Measurements from ENCODE around the gene NTMT1. TPM values are rescaled to one million over a fixed set of nuclear protein-coding genes. Genes with fewer than 3 reads are reported as not detected.

The NTMT1 gene
- polyA plus RNA-seq, 2 of the 4 experiments (the other 2 are of a cell fraction), result 49.4 to 92.2 TPM

DNA sequence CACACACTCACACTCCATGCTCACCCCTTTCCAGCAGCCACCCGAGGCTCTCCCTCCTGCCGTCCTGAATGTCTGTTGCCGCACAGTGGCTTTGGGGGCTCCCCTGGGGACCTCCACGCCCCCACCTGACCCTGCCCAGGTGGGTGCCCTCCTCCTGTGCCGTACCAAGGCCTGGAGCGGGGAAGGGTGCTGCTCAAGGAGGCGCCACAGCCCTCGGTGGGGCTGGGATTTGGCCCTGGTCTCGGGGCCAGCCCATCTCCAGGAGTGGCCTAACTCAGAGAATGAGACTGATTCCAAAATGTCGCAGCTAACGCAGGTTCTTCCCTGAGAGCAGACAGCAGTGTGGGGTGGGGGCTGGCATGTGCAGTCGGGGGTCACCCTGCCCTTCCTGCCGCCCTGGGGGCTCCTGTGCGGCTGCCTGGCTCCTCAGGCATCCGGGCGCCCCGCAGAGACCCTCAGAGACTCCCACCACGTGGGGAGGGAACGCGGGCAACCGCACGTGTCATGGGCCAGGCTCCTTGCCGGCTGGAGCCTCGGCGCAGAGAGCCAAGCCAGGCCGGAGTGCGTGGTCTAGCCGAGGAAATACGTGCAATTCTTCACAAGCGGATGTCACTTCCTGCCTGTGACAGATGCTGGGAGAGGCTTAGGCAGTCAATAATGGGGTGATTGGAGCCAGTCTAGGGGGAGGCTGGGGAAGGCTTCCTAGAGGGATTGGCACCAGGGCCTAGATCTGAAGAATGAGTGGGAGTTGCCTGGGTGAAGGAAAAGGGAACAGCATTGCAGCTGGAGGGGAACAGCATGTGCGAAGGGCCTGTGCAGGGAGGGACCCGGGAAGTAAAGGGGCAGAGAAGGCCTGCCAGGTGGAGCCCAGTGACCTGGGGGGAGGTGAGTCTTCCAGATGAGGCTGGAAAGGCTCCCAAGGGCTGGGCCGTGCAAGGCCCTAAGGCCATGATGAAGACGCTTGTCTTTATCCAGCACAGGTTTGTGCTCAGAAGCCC is 49.1 kb upstream of the NTMT1 start:
- peaks cover 18% of the 10 kb centered on the region; the same call in 2 of the 3 replicates for H3K9me3 ChIP-seq
- peaks cover 24% of the 10 kb centered on the region for H3K4me1 ChIP-seq
- FAIRE-seq (no peak), DNase-seq (ENCODE audit: low read depth in 1 of 2, low spot score in 1 of 2) (no peak), ATAC-seq (no peak)
- peak overlapping the region; percentile 16; the same call in 1 of the 3 replicates for H3K4me2 ChIP-seq
- ChIA-PET POLR2A (no interaction called here), CTCF (interaction anchor here (1.5 kb wide), 1 partner anchor 30 kb away, joined by 4 read pairs; no protein-coding TSS in a partner anchor)
- H3K27ac ChIP-seq, result peak overlapping the region; percentile 79 to 99
- H3K4me3 ChIP-seq, result no peak overlapping the region
- WGBS (ENCODE audit: missing lambda C conversion rate), result 87% methylated on average over 27 of the region's 34 CpGs
- no peak for TF ChIP-seq ESRRA (IDR thresholded peaks at IDR 0.05; ENCODE audit: borderline replicate concordance, low read length)
- TF ChIP-seq, protein P1, sequence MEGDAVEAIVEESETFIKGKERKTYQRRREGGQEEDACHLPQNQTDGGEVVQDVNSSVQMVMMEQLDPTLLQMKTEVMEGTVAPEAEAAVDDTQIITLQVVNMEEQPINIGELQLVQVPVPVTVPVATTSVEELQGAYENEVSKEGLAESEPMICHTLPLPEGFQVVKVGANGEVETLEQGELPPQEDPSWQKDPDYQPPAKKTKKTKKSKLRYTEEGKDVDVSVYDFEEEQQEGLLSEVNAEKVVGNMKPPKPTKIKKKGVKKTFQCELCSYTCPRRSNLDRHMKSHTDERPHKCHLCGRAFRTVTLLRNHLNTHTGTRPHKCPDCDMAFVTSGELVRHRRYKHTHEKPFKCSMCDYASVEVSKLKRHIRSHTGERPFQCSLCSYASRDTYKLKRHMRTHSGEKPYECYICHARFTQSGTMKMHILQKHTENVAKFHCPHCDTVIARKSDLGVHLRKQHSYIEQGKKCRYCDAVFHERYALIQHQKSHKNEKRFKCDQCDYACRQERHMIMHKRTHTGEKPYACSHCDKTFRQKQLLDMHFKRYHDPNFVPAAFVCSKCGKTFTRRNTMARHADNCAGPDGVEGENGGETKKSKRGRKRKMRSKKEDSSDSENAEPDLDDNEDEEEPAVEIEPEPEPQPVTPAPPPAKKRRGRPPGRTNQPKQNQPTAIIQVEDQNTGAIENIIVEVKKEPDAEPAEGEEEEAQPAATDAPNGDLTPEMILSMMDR (IDR thresholded peaks at IDR 0.05), result no peak

DNA sequence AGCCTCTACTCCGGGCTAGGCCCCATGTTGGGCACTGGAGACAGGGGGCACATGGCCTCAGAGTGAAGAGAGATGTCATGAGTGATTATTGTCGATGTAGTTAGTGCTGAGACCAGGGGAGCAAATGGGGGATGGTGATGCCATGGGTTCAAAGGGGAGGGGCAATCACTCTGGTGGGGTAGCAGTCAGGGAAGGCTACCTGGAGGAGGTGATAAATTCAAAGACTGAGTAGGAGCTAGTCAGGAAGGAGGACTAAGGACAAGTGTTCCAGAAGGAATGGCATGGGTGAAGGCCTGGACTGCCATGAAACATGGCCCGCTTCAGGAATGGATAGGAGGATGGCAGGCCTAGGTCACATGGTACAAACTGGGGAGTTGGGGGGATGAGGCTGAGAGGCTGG is 46.7 kb upstream of the NTMT1 start:
- ATAC-seq, result no peak
- POLR2A ChIA-PET, result no interaction called here
- TF ChIP-seq, protein P2, sequence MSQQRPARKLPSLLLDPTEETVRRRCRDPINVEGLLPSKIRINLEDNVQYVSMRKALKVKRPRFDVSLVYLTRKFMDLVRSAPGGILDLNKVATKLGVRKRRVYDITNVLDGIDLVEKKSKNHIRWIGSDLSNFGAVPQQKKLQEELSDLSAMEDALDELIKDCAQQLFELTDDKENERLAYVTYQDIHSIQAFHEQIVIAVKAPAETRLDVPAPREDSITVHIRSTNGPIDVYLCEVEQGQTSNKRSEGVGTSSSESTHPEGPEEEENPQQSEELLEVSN (IDR thresholded peaks at IDR 0.05; ENCODE audit: borderline replicate concordance, low read depth), result no peak
- peak; percentile 82 for TF ChIP-seq ZFP36 (IDR thresholded peaks at IDR 0.05; ENCODE audit: borderline replicate concordance, partially characterized antibody)
- Histone ChIP-seq H3K9me3 (peaks cover under 1% of the 10 kb centered on the region; the same call in 1 of the 3 replicates), H3K4me1 (peaks cover 24% of the 10 kb centered on the region), H3K4me3 (no peak overlapping the region), H3K27ac (peak overlapping the region in 1 of 2 experiments; percentile 99; a peak in 2 of 6 replicates), H3K4me2 (no peak overlapping the region)
- DNase-seq (ENCODE audit: low read depth in 1 of 2, low spot score in 1 of 2), result no peak
- WGBS (ENCODE audit: missing lambda C conversion rate), result 72% methylated on average over 3 of the region's 3 CpGs
- CTCF ChIA-PET, result interaction anchor here (1.1 to 3.6 kb wide), 4 partner anchors 18 to 440 kb away, joined by 3 to 10 read pairs (median 3); no protein-coding TSS in a partner anchor
- FAIRE-seq, result no peak

DNA sequence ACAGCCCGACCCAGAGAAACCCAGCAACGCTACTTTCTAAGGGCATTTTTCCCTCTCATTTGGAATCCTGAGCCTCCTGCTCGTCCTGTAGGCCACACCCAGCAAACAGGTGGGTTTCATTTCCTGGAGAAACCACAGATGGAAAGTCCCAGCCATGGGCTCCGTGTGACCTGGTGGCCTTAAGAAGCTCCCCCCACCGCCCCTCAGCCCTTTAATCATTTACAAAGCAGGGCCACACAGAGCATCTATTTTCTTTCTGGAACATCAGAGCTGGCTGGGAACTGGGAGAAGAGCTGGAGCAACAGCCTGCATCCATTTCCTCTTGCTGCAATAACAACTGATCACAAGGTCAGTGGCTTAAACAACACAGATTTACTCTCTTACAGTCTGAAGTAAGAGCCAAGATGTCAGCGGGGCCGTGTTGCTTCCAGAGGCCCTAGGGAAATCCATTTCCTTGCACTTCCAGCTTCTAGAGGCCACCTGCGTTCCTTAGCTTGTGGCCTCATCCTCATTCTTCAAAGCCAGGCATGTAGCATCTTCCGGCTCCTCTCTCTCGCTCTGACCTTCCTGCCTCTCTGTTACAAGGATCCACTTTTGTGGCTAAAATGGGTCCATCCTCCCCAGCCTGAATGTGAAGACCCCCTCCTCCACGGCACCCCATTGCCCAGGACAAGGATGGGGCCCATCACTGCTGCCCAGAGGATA is 45.6 kb upstream of the NTMT1 start:
- no peak for DNase-seq (ENCODE audit: low read depth in 1 of 2, low spot score in 1 of 2)
- H3K27ac ChIP-seq, result peak overlapping the region in 1 of 2 experiments; percentile 99; a peak in 3 of 6 replicates
- WGBS (ENCODE audit: missing lambda C conversion rate), result 72% methylated on average over 11 of the region's 11 CpGs
- no peak overlapping the region for H3K4me2 ChIP-seq
- peaks cover 15% of the 10 kb centered on the region for H3K4me1 ChIP-seq
- no peak for TF ChIP-seq CEBPB (IDR thresholded peaks at IDR 0.05)
- FAIRE-seq, result no peak
- no peak overlapping the region for H3K4me3 ChIP-seq
- H3K9me3 ChIP-seq, result no peaks in the 10 kb centered on the region
- ChIA-PET CTCF (interaction anchor here (0.9 to 3.6 kb wide), 9 partner anchors 9 to 448 kb away, joined by 3 to 10 read pairs (median 3); no protein-coding TSS in a partner anchor), POLR2A (no interaction called here)
- ATAC-seq, result no peak

DNA sequence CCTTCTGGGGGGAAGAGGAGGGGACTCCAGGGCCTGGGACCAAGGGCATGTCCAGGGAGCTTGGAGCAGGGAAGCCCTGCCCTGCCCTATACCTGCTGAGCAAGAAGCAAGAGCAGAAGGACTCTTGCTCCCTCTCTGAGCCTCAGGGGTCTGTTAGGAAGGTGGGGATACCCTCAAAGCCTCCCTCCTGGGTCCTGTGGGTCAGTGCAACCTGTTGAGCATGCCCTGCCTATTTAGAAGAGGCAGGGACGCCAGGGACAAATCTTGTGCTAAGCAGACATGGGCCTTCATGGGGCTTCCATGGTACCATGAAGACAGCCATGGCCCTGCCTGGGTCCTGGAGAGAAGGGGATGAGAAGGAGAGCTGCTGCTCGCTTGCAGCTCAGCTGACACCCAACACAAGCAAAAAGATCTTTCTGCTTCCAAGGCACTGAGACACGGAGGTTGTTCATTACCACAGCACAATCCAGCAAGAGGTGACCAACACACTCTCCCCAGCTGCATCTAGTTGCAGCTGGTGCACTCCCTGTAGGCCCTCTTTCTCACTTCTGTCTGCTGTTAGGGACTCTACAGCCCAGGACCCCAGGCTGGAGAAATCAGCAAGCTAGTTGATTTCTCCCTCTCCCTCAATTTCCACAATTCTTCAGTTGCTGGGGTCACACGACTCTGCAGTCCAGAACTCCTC is 44.3 kb upstream of the NTMT1 start:
- POLR2A ChIA-PET, result no interaction called here
- FAIRE-seq, result no peak

More for the DNA sequence above, 44.3 kb upstream of the NTMT1 start:
- no peak overlapping the region for H3K4me3 ChIP-seq
- 80% methylated on average over 4 of the region's 4 CpGs for WGBS (ENCODE audit: missing lambda C conversion rate)
- no peak overlapping the region for H3K4me2 ChIP-seq
- DNase-seq (ENCODE audit: low read depth in 1 of 2, low spot score in 1 of 2), result no peak
- no peak for ATAC-seq
- TF ChIP-seq, protein P3, sequence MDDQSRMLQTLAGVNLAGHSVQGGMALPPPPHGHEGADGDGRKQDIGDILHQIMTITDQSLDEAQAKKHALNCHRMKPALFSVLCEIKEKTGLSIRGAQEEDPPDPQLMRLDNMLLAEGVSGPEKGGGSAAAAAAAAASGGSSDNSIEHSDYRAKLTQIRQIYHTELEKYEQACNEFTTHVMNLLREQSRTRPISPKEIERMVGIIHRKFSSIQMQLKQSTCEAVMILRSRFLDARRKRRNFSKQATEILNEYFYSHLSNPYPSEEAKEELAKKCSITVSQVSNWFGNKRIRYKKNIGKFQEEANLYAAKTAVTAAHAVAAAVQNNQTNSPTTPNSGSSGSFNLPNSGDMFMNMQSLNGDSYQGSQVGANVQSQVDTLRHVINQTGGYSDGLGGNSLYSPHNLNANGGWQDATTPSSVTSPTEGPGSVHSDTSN (IDR thresholded peaks at IDR 0.05), result no peak
- no peak for TF ChIP-seq HOXB13 (CRISPR knock-in tag; IDR thresholded peaks at IDR 0.05; ENCODE audit: low read depth)
- no peak for TF ChIP-seq TP53 (CRISPR knock-in tag; IDR thresholded peaks at IDR 0.05)
- no peak for TF ChIP-seq HEYL (CRISPR knock-in tag; IDR thresholded peaks at IDR 0.05)
- TF ChIP-seq RFX5 (IDR thresholded peaks at IDR 0.05), result no peak
- no peak for TF ChIP-seq RAD21 (conservative IDR thresholded peaks at IDR 0.05 in 1 of 2, IDR thresholded peaks at IDR 0.05 in 1 of 2)
- no peak for TF ChIP-seq SMC3 (IDR thresholded peaks at IDR 0.05)
- TF ChIP-seq BHLHE40 (IDR thresholded peaks at IDR 0.05; ENCODE audit: low read depth, low read length), result no peak
- no peak for TF ChIP-seq RNF2 (IDR thresholded peaks at IDR 0.05; ENCODE audit: borderline replicate concordance, low read depth)
- TF ChIP-seq TFCP2L1 (CRISPR knock-in tag; IDR thresholded peaks at IDR 0.05), result no peak
- H3K27ac ChIP-seq, result peak overlapping the region in 1 of 2 experiments; percentile 99; a peak in 1 of 6 replicates
- H3K9me3 ChIP-seq, result no peaks in the 10 kb centered on the region
- peaks cover 2% of the 10 kb centered on the region; the same call in 1 of the 3 replicates for H3K4me1 ChIP-seq
- CTCF ChIA-PET, result interaction anchor here (0.5 to 3.6 kb wide), 6 partner anchors 12 to 450 kb away, joined by 3 to 10 read pairs (median 3); no protein-coding TSS in a partner anchor

All from A549 (cell line).